ENCODE measurements around the gene AGBL1.

DNA sequence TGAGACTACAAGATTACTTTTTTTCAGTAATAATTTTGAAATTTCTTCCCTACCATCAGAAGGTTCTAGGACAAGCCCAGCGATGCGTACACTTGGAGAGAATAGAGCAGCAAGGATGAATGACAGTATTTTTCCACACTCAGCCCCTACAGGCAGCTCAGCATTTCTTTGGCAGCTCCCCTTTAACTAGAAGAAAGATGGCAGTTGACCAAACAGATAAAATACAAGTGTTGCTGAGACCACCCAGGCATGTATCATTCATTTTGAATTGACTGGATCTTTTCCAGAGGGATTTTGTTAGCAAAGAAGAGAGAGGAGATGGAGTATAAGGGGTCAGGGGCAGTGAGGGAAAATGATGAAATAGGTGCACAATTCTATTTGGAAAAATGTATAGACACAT, 761.3 kb downstream of the AGBL1 start:
- TF ChIP-seq, protein P1, sequence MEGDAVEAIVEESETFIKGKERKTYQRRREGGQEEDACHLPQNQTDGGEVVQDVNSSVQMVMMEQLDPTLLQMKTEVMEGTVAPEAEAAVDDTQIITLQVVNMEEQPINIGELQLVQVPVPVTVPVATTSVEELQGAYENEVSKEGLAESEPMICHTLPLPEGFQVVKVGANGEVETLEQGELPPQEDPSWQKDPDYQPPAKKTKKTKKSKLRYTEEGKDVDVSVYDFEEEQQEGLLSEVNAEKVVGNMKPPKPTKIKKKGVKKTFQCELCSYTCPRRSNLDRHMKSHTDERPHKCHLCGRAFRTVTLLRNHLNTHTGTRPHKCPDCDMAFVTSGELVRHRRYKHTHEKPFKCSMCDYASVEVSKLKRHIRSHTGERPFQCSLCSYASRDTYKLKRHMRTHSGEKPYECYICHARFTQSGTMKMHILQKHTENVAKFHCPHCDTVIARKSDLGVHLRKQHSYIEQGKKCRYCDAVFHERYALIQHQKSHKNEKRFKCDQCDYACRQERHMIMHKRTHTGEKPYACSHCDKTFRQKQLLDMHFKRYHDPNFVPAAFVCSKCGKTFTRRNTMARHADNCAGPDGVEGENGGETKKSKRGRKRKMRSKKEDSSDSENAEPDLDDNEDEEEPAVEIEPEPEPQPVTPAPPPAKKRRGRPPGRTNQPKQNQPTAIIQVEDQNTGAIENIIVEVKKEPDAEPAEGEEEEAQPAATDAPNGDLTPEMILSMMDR (IDR thresholded peaks at IDR 0.05) = no peak
- TF ChIP-seq POLR2A (IDR thresholded peaks at IDR 0.05) = no peak
